CD4-positive, alpha-beta T cell treated with Interleukin-6 at 100 ng/mL for 8 hours (primary cell): ENCODE data around the gene NEUROD2.
"Not testable (repeated sequence)": the region's sequence is repeated elsewhere in the genome, so short reads cannot be mapped to it uniquely, and the experiment has no call there.

Experiments used
- DNase-seq: peaks from one replicate; pipeline ENCODE4 v3.0.0-alpha.2; 2020; ENCODE audit warnings: mixed read lengths, low spot score

Gene NEUROD2

DNA sequence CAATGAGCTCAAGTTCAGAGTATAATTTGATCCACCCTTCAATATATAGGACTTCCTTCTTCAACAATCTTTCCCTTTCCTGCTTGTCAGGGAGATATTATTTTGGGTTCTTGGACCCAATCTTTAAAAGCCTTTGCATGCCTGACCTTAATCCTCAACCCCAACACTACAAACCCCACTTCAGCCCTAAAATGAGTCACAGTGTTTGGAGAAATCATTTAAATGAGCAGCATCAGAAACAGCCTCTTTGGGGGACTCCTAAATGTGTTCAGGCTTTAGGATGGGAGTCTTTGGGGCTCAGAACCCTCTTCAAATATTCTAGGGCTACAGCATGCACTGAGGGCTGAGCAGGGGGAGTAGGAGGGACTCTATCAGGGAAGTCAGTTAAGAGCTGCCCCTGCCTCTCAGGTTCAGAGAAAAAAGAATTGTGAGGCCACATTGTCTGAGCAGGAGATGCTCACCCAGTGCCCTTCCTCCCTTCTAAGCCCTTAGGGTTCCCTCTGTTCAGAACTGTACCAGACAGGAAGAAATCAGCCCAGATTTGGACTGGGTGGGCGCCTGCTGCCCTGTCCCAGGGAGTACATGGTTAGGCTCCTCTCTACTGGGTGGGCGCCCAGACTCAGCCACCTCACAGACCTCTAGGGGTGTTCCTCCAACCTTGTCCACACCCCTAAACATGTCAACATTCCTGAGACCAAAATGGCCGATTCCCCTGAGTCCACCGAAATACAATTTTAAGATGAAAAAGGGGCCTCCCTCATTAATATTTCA is 5.0 kb downstream of the NEUROD2 start:
- DNase-seq = no peak

GRCh38 chr17:39601758-39602532 is 5.8 kb downstream of the NEUROD2 start:
- no peak for DNase-seq

- DNase-seq = no peak
Measured at GRCh38 chr17:39600997-39601597, 6.6 kb downstream of the NEUROD2 start.

DNA sequence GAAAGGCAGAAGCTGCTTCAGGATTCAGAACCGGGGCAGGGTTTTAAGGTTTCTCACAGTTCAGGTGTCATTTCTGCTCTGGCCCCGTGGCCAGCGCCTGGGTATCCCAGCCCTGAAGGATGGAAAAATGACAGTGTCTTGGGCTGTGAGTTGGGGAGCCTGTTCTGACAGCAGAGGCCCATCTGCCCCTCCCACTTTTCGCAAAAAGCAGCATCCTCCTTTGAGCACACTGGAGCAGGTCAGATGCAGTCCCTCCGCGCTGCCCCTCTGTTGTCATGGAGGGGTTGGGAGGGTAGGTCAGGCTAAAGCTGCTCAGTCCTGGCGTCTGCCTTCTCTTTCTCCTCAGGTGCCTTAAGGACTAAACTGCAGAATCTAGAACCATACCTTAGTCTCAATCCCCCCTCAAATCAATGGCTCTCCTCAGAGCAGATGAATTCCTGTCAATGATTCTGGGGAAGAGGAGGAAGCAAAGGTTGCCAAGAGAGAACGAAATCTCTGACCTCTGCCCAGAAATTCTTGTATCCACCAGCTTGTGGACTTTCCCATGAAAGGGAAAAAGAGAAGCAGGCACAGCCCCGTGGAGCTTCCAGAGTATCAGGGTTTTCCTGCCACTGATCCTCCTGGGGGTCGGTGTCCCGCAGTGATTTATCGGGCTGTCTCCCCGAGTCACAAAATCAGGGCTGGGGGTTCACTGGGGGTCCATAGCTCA is 7.3 kb downstream of the NEUROD2 start:
- no peak for DNase-seq

GRCh38 chr17:39599665-39600231 is 8.0 kb downstream of the NEUROD2 start:
- DNase-seq = no peak

DNA sequence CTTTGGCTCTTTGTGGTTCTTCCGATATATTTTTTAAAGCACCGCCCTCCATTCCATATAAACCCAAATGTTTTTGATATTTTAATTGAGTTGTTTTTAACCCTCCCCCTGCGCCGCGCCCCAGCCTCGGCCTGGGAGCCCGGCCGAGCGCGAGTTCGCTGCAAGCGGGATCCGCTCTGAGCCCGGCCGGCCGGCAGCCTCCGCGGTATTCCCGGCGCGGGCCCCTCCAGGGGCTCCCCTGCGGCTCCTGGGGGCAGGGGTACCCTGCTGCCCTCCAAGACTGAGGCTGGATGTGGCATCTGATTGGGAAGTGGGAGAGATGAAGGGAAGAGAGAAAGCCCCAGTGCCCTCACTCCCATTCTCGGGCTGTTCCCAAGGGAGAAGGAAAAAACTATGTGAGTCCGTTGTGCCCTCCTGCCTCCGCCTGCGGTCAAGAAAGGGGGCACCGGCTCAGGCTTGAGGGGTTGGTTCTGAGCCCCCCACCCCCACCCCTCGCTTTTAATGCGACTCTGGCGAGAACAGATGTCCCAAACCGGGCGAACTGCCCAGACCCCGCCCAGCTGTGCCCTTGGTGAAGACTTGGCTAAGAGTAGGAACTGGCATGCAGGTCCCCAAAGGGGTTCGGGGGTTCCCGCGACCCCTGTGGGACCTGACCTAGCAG is 8.6 kb downstream of the NEUROD2 start:
- no peak for DNase-seq

DNA sequence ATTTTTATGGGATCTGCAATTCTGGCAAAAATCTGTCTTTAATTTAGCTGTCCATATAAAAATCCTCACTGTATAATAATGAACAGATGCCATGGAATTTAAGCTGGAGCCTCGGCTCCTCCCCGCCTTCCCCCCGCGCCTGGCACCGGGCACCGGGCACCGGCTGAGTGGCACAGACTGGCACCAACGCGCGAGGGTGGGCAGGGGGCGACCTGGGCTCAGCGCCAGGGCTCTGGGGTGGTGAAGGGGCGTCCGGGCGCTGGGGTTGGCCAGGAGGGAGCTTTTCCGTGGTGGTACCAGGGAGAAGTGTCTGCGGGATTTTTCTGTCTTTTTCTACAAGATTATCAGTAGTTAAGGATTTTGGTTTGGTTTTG is 9.1 kb downstream of the NEUROD2 start:
- no peak for DNase-seq

DNA sequence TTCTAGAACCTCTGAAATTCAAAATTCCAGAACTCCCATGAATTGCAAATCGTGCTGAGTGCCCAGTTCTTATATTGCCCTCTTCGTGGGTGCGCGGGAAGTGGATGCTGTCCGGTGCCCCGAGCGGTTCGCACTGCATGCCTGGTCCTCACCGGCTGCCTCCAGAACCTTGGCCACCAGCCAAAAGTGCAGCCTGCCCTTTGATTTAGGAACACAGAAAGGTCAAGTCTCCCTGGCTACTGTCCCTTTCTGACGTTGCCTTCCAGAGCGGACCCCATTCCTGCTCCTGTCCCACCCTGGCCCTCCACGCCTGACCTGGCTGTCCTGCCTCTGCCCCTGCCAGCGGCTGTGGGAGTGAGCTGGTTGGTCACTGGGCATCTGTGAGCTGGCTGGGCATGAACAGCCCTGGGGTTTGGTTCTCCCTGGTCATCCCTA is 9.7 kb downstream of the NEUROD2 start:
- no peak for DNase-seq

DNA sequence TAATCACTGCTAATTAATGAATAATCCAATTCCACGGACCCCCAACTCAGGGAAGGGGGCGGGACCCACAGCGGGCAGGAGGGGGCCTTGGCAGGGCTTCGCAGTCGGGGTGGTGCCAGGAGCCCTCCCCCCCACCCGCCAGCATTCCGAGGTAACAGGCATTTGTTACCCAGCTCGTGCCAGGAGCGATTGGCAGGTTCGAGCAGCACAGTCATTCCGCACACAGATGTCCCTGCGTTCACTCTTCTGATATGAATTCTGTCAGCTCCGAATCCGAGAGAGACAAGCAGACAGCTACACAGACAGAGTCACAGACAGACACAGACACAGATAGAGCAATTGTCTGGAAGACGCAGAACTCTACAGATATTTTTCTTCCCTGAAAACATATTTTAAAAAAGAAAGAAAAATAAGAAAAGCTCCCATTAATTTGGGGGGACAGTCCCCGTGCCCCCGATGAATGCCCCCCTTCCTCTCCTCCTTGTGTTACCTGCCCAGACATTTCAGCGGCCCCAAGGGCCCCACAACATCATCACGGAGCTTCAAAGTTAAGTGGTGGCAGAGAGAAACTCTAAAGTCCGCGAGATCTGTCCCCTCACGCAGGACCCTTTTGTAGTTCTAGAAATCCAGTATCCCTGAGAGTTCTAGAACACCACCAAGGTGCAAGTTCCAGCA is 10.2 kb downstream of the NEUROD2 start:
- DNase-seq = no peak

DNA sequence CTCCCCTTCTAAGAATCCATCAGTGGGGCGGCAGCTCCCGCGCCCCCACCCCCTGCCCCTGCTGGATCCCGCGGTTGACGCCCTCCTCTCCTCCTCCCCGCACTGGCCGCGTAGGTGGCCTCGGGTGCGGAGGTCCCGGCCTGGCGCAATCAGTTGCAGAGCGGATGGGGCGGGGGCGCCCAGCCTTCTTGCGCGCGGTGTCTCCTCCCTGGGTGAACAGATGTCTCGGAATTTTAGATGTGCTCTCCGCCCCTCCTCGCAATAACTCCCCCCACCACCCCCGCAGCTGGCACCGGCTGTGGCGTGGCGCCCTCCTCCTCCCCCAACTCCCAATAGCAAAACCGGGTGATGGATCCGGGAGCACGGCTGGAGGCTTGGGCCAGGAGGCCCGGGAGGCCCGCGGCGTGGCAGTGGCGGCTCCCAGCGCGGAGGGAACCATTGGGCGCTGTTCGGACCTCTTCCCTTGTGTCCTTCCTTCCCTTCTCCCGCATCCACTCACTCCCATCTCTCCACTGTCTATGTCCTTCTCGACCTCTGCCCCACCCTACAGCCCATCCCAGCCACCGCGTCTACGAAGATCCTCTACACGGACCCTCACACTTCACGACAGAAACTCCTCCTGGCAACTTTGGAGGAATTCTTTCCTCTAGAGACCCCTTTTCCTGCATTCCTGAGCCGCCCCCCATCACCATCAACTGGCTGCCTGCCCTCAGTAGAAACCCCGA is 11.0 kb downstream of the NEUROD2 start:
- DNase-seq = no peak

DNA sequence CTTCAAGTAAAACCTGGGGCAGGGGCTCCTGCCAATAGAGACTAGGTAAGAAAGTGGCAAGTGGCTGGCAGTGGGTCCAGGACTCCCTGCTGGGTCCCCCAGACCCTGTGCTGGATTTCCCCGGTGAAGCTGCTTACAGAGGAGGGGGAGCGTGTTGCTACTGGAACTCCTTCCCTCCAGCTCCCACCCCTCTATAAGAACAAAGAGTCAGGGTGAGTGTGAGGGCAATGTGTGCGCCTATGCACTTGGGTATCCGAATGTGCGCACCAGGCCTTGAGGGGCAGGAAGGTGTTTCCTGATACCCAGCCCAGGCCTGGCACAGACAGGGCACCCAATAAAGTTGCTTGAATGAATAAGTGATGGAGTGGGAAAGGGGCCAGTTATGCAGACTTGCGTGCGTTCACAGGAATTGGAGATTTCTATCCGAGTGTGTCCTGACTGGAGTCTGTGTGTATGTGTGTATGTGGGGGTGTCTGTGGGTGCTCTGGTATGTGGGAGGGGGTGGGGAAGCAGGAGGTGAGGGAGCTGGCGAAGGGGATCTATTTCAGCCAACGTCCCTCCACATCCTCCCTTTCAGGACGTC is 11.7 kb downstream of the NEUROD2 start:
- no peak for DNase-seq

- DNase-seq = no peak
Measured at GRCh38 chr17:39595294-39595693, 12.4 kb downstream of the NEUROD2 start.

GRCh38 chr17:39593371-39593770 is 14.3 kb downstream of the NEUROD2 start:
- no peak for DNase-seq

GRCh38 chr17:39591958-39592954 is 15.5 kb downstream of the NEUROD2 start:
- DNase-seq = no peak

DNA sequence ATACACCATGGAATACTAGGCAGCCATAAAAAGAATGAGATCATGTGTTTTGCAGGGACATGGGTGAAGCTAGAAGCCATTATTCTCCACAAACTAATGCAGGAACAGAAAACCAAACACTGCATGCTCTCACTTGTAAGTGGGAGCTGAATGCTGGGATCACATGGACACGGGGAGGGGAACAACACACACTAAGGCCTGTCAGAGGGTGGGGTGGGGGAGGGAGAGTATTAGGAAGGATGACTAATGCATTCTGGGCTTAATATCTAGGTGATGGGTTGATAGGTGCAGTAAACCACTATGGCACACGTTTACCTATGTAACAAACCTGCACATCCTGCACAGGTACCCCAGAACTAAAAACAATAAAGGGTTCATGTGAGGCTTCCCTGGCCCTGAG is 17.5 kb downstream of the NEUROD2 start:
- not testable (repeated sequence) for DNase-seq

- no peak for DNase-seq
Measured at GRCh38 chr17:39582658-39583057, 25.1 kb downstream of the NEUROD2 start.

- DNase-seq = no peak
Measured at GRCh38 chr17:39581759-39582085, 26.0 kb downstream of the NEUROD2 start.

GRCh38 chr17:39581071-39581758 is 26.5 kb downstream of the NEUROD2 start:
- DNase-seq = no peak
